ENCODE data around the gene MATN1.

DNA sequence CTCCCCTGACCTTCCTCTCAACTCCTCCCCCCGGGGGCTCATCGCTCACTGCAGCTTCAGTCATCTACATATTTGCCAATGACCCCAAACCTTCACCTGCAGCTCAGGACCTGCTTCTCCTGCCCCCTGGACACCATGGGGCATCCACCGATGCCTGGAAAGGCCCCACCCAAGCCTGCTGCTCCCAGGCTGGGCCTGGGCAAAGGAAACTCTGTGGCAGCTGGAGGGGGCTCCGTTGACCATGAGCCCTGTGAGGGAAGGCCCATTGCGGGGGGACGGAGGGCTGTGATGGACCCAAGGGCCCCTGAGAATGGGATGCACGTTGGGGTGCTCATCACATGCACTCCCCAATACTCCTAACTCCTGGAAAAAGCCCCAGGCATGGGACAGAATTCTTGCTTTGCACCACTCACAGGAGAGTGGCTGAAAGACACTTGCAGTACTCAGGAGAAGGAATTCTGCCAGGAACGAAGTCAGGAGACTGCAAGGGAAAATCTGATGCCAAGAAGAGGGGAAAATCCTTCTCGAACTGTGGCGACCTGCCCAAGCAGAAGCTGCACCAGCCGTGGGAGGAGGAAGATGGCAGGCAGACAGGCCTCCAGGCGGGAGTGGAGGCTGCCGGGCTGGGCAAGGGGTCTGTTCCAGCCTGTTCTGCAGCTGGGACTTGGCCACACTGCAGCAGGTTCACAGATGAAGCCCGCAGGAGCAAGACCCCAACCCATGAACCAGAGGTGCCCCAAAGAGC is 18.4 kb downstream of the MATN1 start:
- TF ChIP-seq EZH2phosphoT487 (IDR thresholded peaks at IDR 0.05; ENCODE audit: insufficient read depth, low read depth) = no peak
- no peak for TF ChIP-seq EZH2 (IDR thresholded peaks at IDR 0.05; ENCODE audit: insufficient read depth, poor library complexity, severe bottlenecking)
